Right lung (tissue), 10 donors: ENCODE measurements around the gene LNPK. TPM values are rescaled to one million over a fixed set of nuclear protein-coding genes. Genes with fewer than 3 reads are reported as not detected.
"Not testable (repeated sequence)": the region's sequence is repeated elsewhere in the genome, so short reads cannot be mapped to it uniquely, and the experiment has no call there.

Experiments
- DNase-seq, 2 donors: peaks; one replicate each; pipeline ENCODE4 v3.0.0-alpha.2; 2013
- long read RNA-seq, 8 donors: transcript quantifications; one replicate each; lab custom pipeline, GENCODE V29; 2026
- polyA plus RNA-seq, 5 donors: library from polyadenylated mRNA; unstranded; fragments of 120-200 nt; gene quantifications; one replicate each; pipeline versions ENCODE4 v1.2.1 to v1.2.3, GENCODE V29; 2013; ENCODE audit warnings: inconsistent platforms in 1 of 5, low replicate concordance in 1 of 5; ENCODE audit not compliant: insufficient read length in 5 of 5, insufficient read depth in 1 of 5

LNPK gene, protein sequence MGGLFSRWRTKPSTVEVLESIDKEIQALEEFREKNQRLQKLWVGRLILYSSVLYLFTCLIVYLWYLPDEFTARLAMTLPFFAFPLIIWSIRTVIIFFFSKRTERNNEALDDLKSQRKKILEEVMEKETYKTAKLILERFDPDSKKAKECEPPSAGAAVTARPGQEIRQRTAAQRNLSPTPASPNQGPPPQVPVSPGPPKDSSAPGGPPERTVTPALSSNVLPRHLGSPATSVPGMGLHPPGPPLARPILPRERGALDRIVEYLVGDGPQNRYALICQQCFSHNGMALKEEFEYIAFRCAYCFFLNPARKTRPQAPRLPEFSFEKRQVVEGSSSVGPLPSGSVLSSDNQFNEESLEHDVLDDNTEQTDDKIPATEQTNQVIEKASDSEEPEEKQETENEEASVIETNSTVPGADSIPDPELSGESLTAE
- 10 to 100 TPM; 26.3 to 49.9 (median 45.9) TPM for polyA plus RNA-seq
- long read RNA-seq, donor 1, full-length matches to known transcripts, result 6 of 6 reads
- long read RNA-seq, donor 1, partial matches to known transcripts, result 0 of 6 reads
- long read RNA-seq, donor 1, other reads (novel, unspliced or antisense), result 0 of 6 reads
- long read RNA-seq, donor 2, full-length matches to known transcripts, result 3 of 3 reads
- long read RNA-seq, donor 2, partial matches to known transcripts, result 0 of 3 reads
- long read RNA-seq, donor 2, other reads (novel, unspliced or antisense), result 0 of 3 reads
- long read RNA-seq, donor 3, full-length matches to known transcripts, result 5 of 5 reads
- long read RNA-seq, donor 3, partial matches to known transcripts, result 0 of 5 reads
- long read RNA-seq, donor 3, other reads (novel, unspliced or antisense), result 0 of 5 reads
- long read RNA-seq, donor 4, full-length matches to known transcripts, result 5 of 5 reads
- long read RNA-seq, donor 4, partial matches to known transcripts, result 0 of 5 reads
- long read RNA-seq, donor 4, other reads (novel, unspliced or antisense), result 0 of 5 reads
- long read RNA-seq, donor 5, full-length matches to known transcripts, result 6 of 6 reads
- long read RNA-seq, donor 5, partial matches to known transcripts, result 0 of 6 reads
- long read RNA-seq, donor 5, other reads (novel, unspliced or antisense), result 0 of 6 reads
- long read RNA-seq, donor 6, full-length matches to known transcripts, result 4 of 4 reads
- long read RNA-seq, donor 6, partial matches to known transcripts, result 0 of 4 reads
- long read RNA-seq, donor 6, other reads (novel, unspliced or antisense), result 0 of 4 reads
- long read RNA-seq, donor 7, full-length matches to known transcripts, result 3 of 3 reads
- long read RNA-seq, donor 7, partial matches to known transcripts, result 0 of 3 reads
- long read RNA-seq, donor 7, other reads (novel, unspliced or antisense), result 0 of 3 reads
- long read RNA-seq, donor 8, full-length matches to known transcripts, result 1 of 1 reads
- long read RNA-seq, donor 8, partial matches to known transcripts, result 0 of 1 reads
- long read RNA-seq, donor 8, other reads (novel, unspliced or antisense), result 0 of 1 reads

DNA sequence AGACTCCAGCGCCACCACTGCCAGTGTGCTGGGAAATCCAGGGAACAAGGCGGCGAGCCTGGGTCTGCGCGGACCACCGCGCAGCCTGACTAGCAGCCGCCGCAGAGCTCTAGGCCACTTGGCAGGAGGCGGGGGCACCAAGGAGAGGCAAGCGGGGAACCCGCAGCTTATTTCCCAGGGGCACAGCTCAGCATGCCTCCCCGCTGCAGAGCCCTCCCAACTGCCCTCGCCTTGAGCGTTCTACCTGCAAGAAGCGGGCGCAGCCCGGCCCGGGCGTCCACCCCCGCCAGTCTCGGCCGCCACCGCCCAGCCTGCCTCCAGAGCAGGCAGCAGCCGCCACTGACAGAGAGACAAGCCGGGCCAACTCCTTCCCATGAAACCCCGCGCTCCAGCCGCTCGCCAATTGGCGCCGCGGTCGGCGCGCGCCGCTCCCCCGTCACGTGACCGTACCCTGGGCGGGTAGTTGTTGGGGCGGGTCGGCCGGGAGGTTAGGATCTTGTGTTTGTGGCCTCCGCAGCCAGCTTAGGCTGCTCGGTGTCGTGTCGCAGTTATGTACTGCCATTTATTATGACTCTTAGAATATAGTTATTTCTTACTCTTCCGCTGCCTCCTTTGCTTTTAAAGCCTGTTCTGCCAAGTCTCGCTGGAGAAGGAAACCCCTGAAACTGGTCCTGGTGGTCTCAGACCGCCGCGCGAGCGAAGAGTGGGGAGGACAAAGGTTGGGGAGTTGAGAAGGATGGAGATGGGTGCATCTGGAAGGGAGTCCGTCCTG lies at the start of gene LNPK:
Gene LNPK (minus strand): TSS at position 352 of the 772 bp plus-strand sequence. CDS start 6,683 bp downstream, outside the sequence.
- peak; percentile 92 to 93 for DNase-seq

DNA sequence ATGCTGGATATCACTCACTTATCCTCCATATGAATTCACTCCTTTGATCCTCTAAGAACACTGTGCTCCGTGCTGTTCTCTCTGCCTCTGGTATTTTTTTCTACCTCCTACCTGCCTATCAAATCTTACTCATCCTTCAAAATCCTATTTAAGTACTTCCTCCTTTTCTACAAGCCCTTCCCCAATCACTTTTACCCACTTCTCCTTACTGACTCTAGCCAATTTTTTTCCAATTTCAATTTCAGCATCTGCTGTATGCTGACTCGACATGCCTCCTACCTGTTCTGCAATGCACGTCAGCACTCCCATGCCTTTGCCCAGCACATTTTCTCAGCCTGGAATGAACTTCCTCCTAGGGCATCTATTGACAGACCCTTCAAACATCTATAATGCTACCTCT lies 37.3 kb upstream of the LNPK start:
- no peak for DNase-seq

DNA sequence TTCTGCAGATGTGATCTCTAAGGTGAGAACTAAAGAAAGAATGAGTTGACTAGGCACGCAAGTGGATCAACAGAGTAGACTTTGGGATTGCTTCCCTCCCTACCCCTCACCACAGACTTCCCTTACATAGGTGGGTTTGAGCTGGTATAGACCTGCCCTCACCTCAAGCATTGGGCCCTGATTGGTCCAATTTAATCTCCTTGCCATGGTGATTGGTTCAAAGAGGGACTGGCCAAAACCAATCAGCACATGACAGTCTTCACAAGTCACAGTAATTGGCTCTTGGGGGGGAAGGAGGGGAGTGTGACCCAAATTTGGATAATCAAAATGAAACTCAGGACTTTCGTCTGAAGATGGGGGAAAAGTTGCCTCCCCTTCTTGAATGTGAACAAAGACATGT lies 36.6 kb upstream of the LNPK start:
- DNase-seq, result no peak

DNA sequence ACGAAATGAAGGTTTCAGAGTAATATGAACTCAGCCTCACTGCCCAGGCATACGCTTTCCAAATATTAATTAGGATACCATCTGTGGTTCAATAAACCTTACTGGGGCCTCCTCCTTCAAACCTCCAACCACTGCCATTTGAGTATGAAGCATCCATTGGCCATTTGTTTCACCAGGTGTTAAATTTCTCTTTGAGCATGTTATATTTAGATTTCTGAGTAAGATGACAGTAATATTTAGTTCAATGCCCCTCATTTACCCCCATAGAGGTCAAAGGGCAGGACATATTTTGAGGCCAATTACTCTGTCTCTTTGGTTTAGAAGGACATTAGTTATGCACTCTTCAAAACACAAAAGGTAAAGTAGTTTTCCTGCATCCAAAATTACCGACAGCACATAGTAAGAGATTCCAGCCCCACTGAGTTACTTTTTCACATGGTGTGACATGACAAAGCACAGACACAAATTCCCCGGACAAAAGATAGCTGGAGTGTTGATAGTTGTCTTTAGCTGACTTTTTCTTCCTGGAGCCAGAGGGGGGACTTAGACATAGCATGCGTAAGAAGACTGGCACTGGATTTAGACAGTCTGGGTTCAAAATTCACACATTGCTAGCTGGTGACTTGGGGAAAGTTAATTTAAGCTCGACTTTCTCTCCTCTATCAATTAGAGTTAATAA lies 33.1 kb upstream of the LNPK start:
- no peak for DNase-seq

DNA sequence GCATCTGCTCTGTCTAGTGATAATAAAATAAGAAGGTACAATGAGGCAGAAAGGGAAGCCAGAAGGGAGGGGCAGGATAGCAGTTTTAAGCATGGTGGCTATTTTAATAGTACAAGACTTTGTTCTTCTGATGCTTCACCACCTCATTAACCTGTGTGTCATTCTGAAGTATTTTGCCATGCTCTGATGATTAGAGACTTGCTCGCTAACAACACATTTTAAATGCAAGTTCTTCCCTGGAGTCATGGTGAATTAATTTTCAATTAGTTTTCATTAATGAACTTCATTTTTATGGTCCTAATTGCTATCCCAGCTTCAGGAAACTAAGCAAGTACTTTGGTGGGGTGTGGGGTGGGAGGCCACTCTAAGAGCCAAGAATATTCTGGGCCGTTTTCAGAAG lies 25.7 kb upstream of the LNPK start:
- no peak for DNase-seq

DNA sequence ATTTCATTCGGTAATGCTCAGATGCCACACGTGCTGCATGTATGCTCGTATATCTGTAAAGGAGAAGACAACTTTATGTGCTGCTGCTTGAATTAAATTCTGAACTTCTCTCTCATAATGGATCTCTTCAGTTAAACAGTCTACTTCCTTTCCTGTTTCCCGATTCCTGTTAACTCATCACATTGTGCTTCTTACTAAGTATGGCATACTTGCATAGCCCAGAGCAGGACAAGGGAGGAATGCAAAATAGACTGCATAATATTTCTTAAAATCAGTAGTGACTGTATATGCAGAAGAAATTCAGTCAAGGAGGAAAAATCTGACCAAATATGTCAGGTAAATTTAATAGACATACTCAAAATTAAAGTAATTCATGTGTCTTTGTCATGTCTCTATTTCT lies 23.9 kb upstream of the LNPK start:
- no peak for DNase-seq

DNA sequence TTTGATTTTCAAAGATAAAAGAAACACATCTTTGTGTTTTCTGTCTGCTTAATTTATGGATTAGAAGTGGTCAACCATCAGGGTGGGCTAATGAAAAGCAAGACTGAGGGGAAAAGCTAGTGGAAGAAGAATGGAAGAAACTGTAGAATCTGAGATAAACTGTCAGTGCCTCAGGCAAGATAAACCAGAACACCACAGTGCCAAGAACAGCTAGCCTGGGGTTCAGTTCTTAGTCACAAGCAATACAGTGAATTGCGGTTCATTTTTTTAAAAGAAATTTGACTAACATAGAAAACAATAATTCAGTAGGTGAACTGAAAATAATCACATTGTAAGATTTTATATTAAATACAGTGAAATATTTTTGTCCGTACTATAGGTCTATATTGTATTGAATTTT lies 22.0 kb upstream of the LNPK start:
- no peak for DNase-seq

DNA sequence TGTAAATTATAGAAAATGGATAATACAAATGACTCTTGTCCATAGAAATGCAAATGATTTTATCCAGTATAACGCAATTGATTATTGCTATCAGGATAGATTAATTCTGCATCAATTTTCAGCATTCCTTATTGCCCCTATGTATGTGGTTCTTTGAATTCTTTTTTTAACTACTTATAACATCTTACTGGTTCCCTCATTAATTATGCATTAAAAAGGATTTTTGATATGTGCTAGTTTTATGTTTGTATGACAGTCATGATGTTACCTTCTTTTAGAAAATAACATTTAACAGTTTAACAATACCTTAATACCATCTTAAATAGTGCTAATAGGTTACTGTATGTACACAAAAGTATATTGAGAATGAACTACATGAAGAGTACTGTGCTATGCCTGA lies 20.0 kb upstream of the LNPK start:
- no peak for DNase-seq

DNA sequence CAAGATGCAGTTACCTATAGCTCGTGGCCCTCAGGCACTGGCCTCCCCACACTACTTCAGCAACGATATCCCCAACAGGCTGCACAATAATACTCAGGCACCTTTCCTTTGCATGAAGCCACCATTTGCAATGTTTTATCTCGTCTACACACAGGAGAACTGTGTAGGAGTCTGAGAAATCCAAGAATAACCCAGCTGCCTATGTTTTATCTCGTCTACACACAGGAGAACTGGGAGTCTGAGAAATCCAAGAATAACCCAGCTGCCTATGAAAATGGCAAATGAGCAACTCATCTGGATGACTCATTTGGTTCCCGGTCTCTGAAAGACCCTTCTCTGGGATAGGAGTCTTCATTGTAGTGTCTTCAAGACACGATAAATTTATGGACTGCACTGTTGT lies 18.3 kb upstream of the LNPK start:
- DNase-seq, result no peak

DNA sequence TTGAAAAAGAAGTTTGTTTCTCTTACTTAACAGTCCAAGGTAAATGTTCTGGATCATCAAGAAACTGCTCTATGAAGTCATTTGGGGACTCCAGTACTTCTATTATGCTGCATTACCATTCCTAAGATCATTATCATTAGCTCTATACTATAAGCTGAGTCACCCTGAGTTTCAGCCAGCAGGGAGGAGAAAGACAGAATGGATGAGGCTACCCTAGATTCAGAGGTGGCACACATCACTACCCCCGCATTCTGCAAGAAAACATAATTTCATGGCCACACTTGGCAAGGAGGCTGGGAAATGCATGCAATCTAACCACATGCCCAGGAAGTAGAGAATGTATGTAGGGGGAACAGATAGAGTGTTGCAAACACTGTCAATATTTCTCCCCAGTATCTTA lies 16.6 kb upstream of the LNPK start:
- DNase-seq, result no peak

DNA sequence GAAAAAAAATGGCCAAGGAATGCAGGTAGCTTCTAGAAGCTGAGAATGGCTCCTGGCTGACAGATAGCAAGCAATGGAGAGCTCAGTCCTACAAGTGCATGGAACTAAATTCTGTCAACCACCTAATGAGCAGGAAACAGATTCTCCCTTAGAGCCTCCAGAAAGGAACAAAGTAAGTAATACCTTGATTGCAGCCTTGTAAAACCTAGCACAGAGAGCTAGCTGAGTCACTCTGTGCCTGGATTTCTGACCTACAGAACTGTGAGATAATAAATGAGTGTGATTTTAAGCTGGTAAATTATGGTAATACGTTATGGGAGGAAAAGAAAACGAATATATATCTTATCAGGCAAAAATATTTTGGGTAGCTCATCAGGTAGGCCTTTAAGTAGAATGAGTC lies 7.4 kb upstream of the LNPK start:
- DNase-seq, result no peak

DNA sequence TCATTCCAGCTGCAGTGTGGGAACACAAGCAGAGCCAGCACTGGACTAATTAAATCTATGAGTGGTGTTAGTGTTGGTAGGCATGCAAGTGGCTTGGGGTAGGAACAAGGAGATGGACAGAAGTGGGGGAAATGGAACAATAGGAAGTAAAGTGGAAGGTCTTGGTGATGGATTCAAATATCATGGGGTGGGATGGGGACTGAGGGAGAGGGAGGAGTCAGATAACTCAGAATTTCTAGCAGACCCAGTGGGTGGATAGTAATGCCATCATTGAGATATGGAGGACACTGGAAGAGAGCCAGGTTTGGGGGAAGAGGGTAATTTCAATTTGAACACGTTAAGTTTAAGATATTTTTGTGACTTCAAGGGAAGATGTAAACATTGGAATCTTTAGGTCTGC lies 2.9 kb upstream of the LNPK start:
- no peak for DNase-seq

DNA sequence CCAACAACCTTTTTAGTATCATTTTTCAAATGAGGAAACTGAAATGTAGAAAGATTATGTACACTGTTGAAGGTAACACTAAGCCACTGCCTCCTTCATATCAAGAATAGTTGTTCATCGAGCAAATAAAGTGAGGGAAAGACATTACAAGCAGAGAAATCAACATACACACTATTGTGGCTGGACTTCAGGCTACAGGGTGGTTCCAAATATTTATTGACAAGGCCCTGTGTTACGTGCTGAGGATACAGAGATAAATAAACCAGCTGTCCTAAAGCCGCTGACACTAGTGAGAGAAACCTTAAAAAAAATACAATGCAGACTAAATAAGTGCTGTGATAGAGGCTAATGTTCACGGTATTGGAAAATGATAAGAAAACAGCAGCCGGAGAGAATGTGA lies 1.9 kb upstream of the LNPK start:
- DNase-seq, result no peak

DNA sequence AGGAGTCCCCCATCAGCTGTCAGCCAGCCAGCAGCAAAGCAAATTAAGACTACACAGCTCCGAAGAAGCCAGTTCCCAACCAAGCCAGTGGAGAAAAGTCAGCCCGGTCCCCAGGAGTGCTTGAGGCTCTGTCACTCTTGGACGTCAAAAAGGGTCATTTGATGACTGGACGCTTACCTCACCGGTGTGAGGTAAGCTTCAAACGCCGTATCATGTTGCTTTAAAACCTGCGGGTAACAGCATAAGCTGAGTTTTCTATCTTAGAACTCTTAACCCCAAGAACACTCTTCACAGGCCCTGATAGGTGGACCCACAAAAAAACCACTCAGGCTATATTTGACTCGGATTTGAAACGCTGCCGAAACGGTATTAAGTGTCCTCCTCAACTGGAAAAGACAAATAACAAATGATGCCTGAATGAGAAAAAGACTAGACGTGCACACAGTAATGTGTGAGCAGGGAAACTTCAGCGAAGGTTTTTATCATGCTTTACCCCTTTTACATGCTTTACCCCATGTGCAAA lies 682 bp upstream of the LNPK start:
- DNase-seq, result no peak

DNA sequence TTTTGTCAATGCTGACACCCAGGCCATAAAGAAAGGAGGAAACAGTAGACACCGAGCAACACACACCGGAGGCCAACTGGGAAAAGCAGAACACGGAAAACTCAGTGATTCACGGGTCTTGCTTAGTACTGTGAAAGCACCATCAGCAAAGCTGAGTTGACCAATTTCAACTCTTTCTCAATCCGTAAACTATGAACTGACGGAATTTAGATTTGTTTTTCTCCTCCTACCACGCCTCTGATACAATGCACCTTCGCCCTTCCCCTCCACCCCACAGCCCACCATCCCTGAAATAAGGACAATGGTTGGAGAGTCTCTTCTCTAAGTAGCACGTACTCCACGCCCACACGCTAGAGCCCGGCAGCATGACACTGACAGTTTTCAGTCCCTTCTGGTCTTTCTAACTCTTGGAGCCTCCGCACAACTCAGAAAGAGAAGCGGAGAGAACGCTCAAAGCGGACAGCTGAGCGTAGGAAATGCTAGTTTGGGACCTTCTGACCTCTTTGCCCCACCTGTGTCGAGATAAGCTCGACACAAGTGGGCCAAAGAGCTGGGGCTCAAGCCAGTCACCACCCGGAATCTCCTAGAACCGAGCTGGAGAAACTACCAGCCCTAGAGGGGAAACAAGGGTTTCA lies 669 bp downstream of the LNPK start:
- peak; percentile 58 to 73 for DNase-seq

DNA sequence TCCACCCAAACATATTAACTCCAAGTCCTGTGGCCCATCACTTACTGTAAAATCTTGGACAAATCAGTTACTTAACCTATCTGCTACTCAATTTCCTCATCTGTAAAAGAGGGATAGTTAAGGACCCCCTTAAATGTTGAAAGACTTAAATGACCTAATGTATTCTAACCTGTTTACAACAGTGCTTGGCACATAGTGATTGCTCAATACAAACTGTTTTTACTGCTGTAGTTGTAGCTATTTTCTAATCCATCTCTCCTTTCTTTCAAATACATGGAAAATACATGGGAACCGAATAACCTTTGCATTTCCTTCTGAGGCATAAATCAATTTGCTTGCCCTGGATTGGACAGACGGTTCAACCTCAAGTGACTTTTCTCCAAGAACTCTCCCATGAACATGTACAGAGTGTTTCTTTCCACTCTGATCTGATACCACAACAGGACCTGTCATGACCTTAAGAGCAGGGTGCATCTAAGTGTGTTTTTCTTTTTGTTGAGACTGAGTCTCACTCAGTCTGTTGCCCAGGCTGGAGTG lies 2.7 kb downstream of the LNPK start:
- no peak for DNase-seq

DNA sequence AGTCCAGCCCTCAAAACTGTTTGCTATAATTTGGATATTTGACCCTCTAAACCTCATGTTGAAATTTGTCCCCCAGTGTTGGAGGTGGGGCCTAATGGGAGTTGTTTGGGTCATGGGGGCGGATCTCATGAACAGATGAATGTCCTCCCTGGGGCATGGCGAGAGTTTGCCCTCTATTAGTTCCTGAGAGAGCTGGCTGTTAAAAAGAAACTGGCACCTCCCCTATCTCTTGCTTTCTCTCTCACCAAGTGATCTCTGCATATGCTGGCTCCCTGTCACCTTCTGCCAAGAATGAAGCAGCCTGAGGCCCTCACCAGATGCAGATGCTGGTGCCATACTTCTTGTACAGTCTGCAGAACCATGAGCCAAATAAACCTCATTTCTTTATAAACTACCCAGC lies 12.0 kb downstream of the LNPK start:
- DNase-seq, result no peak

DNA sequence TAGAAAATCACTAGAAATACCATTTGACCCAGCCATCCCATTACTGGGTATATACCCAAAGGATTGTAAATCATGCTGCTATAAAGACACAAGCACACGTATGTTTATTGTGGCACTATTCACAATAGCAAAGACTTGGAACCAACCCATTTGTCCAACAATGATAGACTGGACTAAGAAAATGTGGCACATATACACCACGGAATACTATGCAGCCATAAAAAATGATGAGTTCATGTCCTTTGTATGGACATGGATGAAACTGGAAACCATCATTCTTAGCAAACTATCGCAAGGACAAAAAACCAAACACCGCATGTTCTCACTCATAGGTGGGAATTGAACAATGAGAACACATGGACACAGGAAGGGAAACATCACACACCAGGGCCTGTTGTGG lies 14.9 kb downstream of the LNPK start:
- not testable (repeated sequence) for DNase-seq

DNA sequence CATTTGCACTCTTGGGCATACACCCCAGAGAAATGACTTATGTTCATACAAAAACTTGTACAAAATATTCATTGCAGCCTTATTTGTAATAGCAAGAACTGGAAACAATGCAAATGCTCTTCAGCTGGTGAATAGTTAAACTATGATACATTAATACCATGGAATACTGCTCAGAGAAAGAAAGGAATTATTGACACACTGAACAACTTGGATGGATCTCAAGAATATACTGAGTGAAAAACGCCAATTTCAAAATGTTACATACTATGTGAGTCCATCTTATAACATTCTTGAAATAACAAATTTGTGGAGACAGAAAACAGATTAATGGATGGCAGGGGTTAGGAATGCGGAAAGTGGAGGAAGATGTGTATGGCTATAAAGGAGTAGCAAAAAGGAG lies 17.2 kb downstream of the LNPK start:
- no peak for DNase-seq
